CD14-positive monocyte (primary cell): Measurements from ENCODE around the gene HSF2BP. TPM values are rescaled to one million over a fixed set of nuclear protein-coding genes. Genes with fewer than 3 reads are reported as not detected.

Experiments
- DNase-seq, 3 donors: peaks; one replicate each; pipeline ENCODE4 v3.0.0-alpha.2; 2011 to 2022
- H2AFZ ChIP-seq: 2 replicates; pipeline ENCODE4 v1.6.0; 2012; ENCODE audit warnings: mild to moderate bottlenecking, low read depth, low read length, inconsistent platforms; ENCODE audit not compliant: insufficient read depth, poor library complexity, severe bottlenecking
- H3K27ac ChIP-seq, 2 donors: 1 replicate in 1 of 2; 2 replicates in 1 of 2; pipeline ENCODE4 v1.5.1; 2012 to 2013; ENCODE audit warnings: low read length in 2 of 2, control low read depth in 1 of 2, inconsistent platforms in 1 of 2, low read depth in 1 of 2, mild to moderate bottlenecking in 1 of 2
- H3K27me3 ChIP-seq, 2 donors: one replicate each; pipeline versions ENCODE4 v1.6.0 to v1.6.1; 2011 to 2013; ENCODE audit warnings: low read length in 2 of 2; ENCODE audit not compliant: control insufficient read depth in 2 of 2, insufficient read depth in 2 of 2
- H3K36me3 ChIP-seq, 2 donors: replicated peaks in 1 of 2; 1 replicate in 1 of 2; 2 replicates in 1 of 2; pipeline versions ENCODE4 v1.5.1 to v1.6.1; 2012 to 2013; ENCODE audit warnings: low read length in 2 of 2, control low read depth in 1 of 2, inconsistent platforms in 1 of 2, mild to moderate bottlenecking in 1 of 2; ENCODE audit not compliant: insufficient read depth in 2 of 2, control insufficient read depth in 1 of 2
- H3K4me1 ChIP-seq, 2 donors: 1 replicate in 1 of 2; 2 replicates in 1 of 2; pipeline versions ENCODE4 v1.5.1 to v1.6.1; 2012 to 2013; ENCODE audit warnings: low read length in 2 of 2, control low read depth in 1 of 2, inconsistent platforms in 1 of 2, mild to moderate bottlenecking in 1 of 2, moderate library complexity in 1 of 2; ENCODE audit not compliant: insufficient read depth in 2 of 2, control insufficient read depth in 1 of 2
- H3K4me2 ChIP-seq: replicated peaks from 2 replicates; pipeline ENCODE3; 2012; ENCODE audit warnings: low read length, moderate library complexity, mild to moderate bottlenecking; ENCODE audit not compliant: poor library complexity, severe bottlenecking; ENCODE audit errors: extremely low read depth
- H3K4me3 ChIP-seq, 3 experiments: fragments of 200-600 bp in 1 of 3; sonication (generic) in 1 of 3; replicated peaks in 1 of 3; 1 replicate in 2 of 3; 2 replicates in 1 of 3; pipeline ENCODE4 v1.5.1; 2011 to 2013; ENCODE audit warnings: low read length in 3 of 3, mild to moderate bottlenecking in 3 of 3, control low read depth in 2 of 3, low read depth in 2 of 3, inconsistent platforms in 1 of 3, moderate library complexity in 1 of 3
- H3K79me2 ChIP-seq: 2 replicates; pipeline ENCODE4 v1.6.0; 2012; ENCODE audit warnings: mild to moderate bottlenecking, control low read depth, inconsistent platforms, low read length, moderate library complexity; ENCODE audit not compliant: insufficient read depth
- H3K9ac ChIP-seq: 2 replicates; pipeline ENCODE4 v1.6.0; 2017; ENCODE audit warnings: low read length, mild to moderate bottlenecking; ENCODE audit not compliant: insufficient read depth, poor library complexity, severe bottlenecking
- H3K9me3 ChIP-seq, 2 donors: replicated peaks in 1 of 2; 1 replicate in 1 of 2; 2 replicates in 1 of 2; pipeline versions ENCODE4 v1.5.1 to v1.6.1; 2012 to 2013; ENCODE audit warnings: low read length in 2 of 2, control low read depth in 1 of 2; ENCODE audit not compliant: control insufficient read depth in 1 of 2, insufficient read depth in 1 of 2
- H4K20me1 ChIP-seq: 2 replicates; pipeline ENCODE4 v1.6.0; 2012; ENCODE audit warnings: mild to moderate bottlenecking, low read length, control low read depth, moderate library complexity; ENCODE audit not compliant: insufficient read depth
- H3K27ac Mint-ChIP-seq, 7 donors: one replicate each; pipeline ENCODE4 v1.8.0; 2020; ENCODE audit warnings: mild to moderate bottlenecking in 7 of 7, mixed read lengths in 7 of 7, moderate library complexity in 6 of 7, inconsistent platforms in 2 of 7
- H3K27me3 Mint-ChIP-seq, 3 donors: one replicate each; pipeline ENCODE4 v1.8.0; 2021 to 2022; ENCODE audit warnings: low read depth in 3 of 3, mild to moderate bottlenecking in 3 of 3, mixed read lengths in 3 of 3, moderate library complexity in 3 of 3, inconsistent platforms in 1 of 3
- H3K36me3 Mint-ChIP-seq, 2 donors: one replicate each; pipeline ENCODE4 v1.8.0; 2020; ENCODE audit warnings: mixed read lengths in 2 of 2, inconsistent platforms in 1 of 2, mild to moderate bottlenecking in 1 of 2
- H3K4me1 Mint-ChIP-seq: one replicate; pipeline ENCODE4 v1.8.0; 2020; ENCODE audit warnings: mild to moderate bottlenecking, mixed read lengths
- H3K4me3 Mint-ChIP-seq, 2 donors: one replicate each; pipeline ENCODE4 v1.8.0; 2020; ENCODE audit warnings: mild to moderate bottlenecking in 2 of 2, mixed read lengths in 2 of 2, moderate library complexity in 1 of 2
- H3K9me3 Mint-ChIP-seq, 7 donors: one replicate each; pipeline ENCODE4 v1.8.0; 2020 to 2022; ENCODE audit warnings: mixed read lengths in 7 of 7, mild to moderate bottlenecking in 6 of 7, moderate library complexity in 6 of 7, inconsistent platforms in 2 of 7
- CTCF ChIP-seq: fragments of 200-600 bp; IDR thresholded peaks from one replicate; pipeline ENCODE4 v1.8.0; 2022; ENCODE audit warnings: antibody characterized with exemption, mild to moderate bottlenecking
- WGBS: methylation state at CpG from one replicate; pipeline ENCODE4 v1.1.5; 2013; ENCODE audit warnings: missing lambda C conversion rate; ENCODE audit not compliant: insufficient coverage; 5-methylcytosine and 5-hydroxymethylcytosine counted together
- intact Hi-C, 2 donors: fragments of 100-400 bp; cut with micrococcal nuclease; formaldehyde crosslinking; loops; one replicate each; pipeline versions ENCODE4 v1.15.0 to v1.15.1; 2023
- polyA plus RNA-seq, 3 donors: library from polyadenylated mRNA; depleted of rRNA in 1 of 3; unstranded in 2 of 3; stranded (reverse) in 1 of 3; fragments of 300-500 nt in 2 of 3; fragments of >200 nt in 1 of 3; fragmentation: Illumina TruSeq in 2 of 3; gene quantifications; 1 replicate in 2 of 3; 2 replicates in 1 of 3; pipeline ENCODE4 v1.2.3, GENCODE V29; 2012 to 2021

The HSF2BP gene
- polyA plus RNA-seq, 3 donors: 0.20 TPM; not detected in 2

DNA sequence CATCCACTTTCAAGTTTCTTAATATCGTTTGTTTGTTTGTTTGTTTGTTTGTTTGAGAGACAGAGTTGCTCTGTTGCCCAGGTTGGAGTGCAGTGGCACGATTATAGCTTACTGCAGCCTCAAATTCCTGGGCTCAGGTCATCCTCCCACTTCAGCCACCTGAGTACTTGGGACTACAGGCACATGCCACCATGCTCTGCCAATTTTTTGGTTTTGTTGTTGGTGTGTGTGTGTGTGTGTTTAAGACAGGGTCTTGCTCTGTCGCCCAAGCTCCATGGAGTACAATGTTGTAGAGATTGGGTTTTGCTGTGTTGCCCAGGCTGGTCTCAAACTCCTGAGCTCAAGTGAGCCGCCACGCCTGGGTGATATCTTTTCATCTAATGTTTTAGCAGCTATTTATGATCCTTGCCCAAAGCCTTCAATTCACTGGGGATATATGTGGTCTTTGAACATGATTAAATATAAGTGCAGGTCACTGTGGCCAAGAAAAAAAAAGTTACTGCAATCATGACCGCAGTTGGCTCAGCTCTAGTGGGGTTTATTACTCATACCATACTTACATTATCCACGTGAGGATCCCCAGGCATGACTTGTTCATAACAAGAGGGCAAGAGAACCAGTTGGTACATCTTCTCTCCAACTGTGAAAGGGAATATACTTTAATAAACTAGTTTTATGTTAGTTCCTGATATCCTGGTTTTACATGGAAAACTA lies 8.1 kb upstream of the HSF2BP start:
- Histone ChIP-seq H3K27ac (no peak overlapping the region), H3K79me2 (peaks cover 51% of the 10 kb centered on the region), H4K20me1 (no peaks in the 10 kb centered on the region), H3K4me1 (no peaks in the 10 kb centered on the region), H3K9me3 (no peaks in the 10 kb centered on the region), H3K9ac (no peak overlapping the region), H3K27me3 (no peaks in the 10 kb centered on the region), H3K4me3 (no peak overlapping the region), H3K4me2 (no peak overlapping the region), H2AFZ (no peak overlapping the region), H3K36me3 (peaks cover 33 to 65% of the 10 kb centered on the region in 2 donors)
- WGBS: 100% methylated on average over 1 of the region's 7 CpGs
- Mint-ChIP-seq H3K4me1 (peaks cover 9% of the 10 kb centered on the region), H3K9me3 (peaks cover 0 to 4% (median 0%) of the 10 kb centered on the region in 7 donors), H3K27ac (no peak overlapping the region), H3K4me3 (no peak overlapping the region), H3K36me3 (peaks cover 45 to 54% of the 10 kb centered on the region in 2 donors), H3K27me3 (no peaks in the 10 kb centered on the region)
- no peak for TF ChIP-seq CTCF
- intact Hi-C loops: no loop called here
- DNase-seq: no peak

DNA sequence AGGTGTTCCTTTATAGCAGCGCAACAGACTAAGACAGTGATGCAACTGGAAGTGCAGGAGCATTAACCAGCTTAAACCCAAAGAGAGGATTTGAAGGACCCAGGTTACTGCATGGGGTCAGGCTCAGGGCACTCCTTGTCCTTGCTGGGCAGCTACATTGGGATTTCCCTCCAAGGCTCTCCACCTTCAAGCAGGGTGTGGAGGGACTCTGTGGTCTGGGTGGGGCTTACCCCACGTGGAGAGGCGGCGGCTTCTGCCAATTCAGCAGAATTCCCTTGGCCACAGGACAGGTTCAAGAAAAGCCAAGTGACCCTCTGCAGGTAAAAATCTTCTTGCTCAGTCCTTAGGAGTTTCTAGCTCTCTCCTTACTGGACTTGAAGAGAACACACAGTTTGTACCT lies 6.6 kb upstream of the HSF2BP start:
- Mint-ChIP-seq H3K27me3 (no peaks in the 10 kb centered on the region), H3K9me3 (peaks cover 0 to 4% (median 0%) of the 10 kb centered on the region in 7 donors), H3K27ac (no peak overlapping the region), H3K4me3 (no peak overlapping the region), H3K4me1 (peaks cover 18% of the 10 kb centered on the region), H3K36me3 (peaks cover 46 to 50% of the 10 kb centered on the region in 2 donors)
- no peak overlapping the region for H3K9ac ChIP-seq
- H4K20me1 ChIP-seq: peaks cover 6% of the 10 kb centered on the region
- peaks cover 66% of the 10 kb centered on the region for H3K79me2 ChIP-seq
- peaks cover 0 to 3% of the 10 kb centered on the region in 2 donors for H3K4me1 ChIP-seq
- intact Hi-C loops: no loop called here
- no peak for TF ChIP-seq CTCF
- no peaks in the 10 kb centered on the region for H3K9me3 ChIP-seq
- no peak overlapping the region for H3K4me2 ChIP-seq
- WGBS: 100% methylated on average over 1 of the region's 4 CpGs
- H3K27ac ChIP-seq: no peak overlapping the region
- no peaks in the 10 kb centered on the region for H3K27me3 ChIP-seq
- no peak for DNase-seq
- H3K36me3 ChIP-seq: peaks cover 23 to 59% of the 10 kb centered on the region in 2 donors
- H2AFZ ChIP-seq: no peak overlapping the region
- H3K4me3 ChIP-seq: no peak overlapping the region
